HepG2 (cell line): ENCODE data around the gene ATP11A. TPM values are rescaled to one million over a fixed set of nuclear protein-coding genes. Genes with fewer than 3 reads are reported as not detected.

Source experiments
- GABPB1 ChIP-seq: IDR thresholded peaks from 2 replicates; pipeline ENCODE4 v1.6.1; 2016; ENCODE audit warnings: mild to moderate bottlenecking, missing genetic modification reagents, moderate library complexity, missing compliant biosample characterization
- HNF4A ChIP-seq: sonication (generic); formaldehyde crosslinking; IDR thresholded peaks from 2 replicates; pipeline ENCODE4 v1.4.0; 2020; ENCODE audit warnings: missing genetic modification reagents
- HOXA3 ChIP-seq: sonication (generic); formaldehyde crosslinking; IDR thresholded peaks from 2 replicates; pipeline ENCODE4 v1.5.0; 2020; ENCODE audit warnings: missing genetic modification reagents
- NCOA1 ChIP-seq: sonication (generic); formaldehyde crosslinking; IDR thresholded peaks from 2 replicates; pipeline ENCODE4 v1.9.0; 2021; ENCODE audit warnings: missing genetic modification reagents
- RBM22 ChIP-seq: fragments of 200-400 bp; formaldehyde crosslinking; optimal IDR thresholded peaks from 2 replicates; pipeline ENCODE3; 2017; ENCODE audit warnings: mild to moderate bottlenecking, low read length, moderate library complexity
- SAP130 ChIP-seq: IDR thresholded peaks from 2 replicates; pipeline ENCODE4 v1.6.1; 2016; ENCODE audit warnings: low read depth
- STAT6 ChIP-seq: sonication (generic); formaldehyde crosslinking; IDR thresholded peaks from 2 replicates; pipeline ENCODE4 v1.4.0; 2020; ENCODE audit warnings: missing genetic modification reagents, mild to moderate bottlenecking, borderline replicate concordance
- ZNF251 ChIP-seq: sonication (generic); formaldehyde crosslinking; IDR thresholded peaks from 2 replicates; pipeline ENCODE4 v1.9.0; 2021; ENCODE audit warnings: mild to moderate bottlenecking, missing genetic modification reagents
- ZNF296 ChIP-seq: sonication (generic); formaldehyde crosslinking; conservative IDR thresholded peaks from 2 replicates; pipeline ENCODE4 v1.5.0; 2020; ENCODE audit warnings: mild to moderate bottlenecking, missing genetic modification reagents
- ZNF501 ChIP-seq: sonication (generic); formaldehyde crosslinking; IDR thresholded peaks from 2 replicates; pipeline ENCODE4 v1.5.1; 2020; ENCODE audit warnings: mild to moderate bottlenecking, moderate library complexity, missing genetic modification reagents
- ZNF510 ChIP-seq: sonication (generic); formaldehyde crosslinking; IDR thresholded peaks from 2 replicates; pipeline ENCODE4 v1.4.0; 2020; ENCODE audit warnings: low read depth, mild to moderate bottlenecking, missing genetic modification reagents
- ZNF777 ChIP-seq: sonication (generic); formaldehyde crosslinking; IDR thresholded peaks from 2 replicates; pipeline ENCODE4 v1.4.0; 2020; ENCODE audit warnings: missing genetic modification reagents
- polyA plus RNA-seq, 8 experiments: library from polyadenylated mRNA; depleted of rRNA in 3 of 8; stranded (reverse) in 7 of 8; unstranded in 1 of 8; fragments of >200 nt; fragmentation: Illumina TruSeq in 4 of 8; extraction: Trizol in 4 of 8; gene quantifications; 2 replicates each; pipeline versions ENCODE4 v1.2.1 to v1.2.3, GENCODE V29; 2011 to 2016; ENCODE audit warnings: low read depth in 4 of 8, missing spikeins in 1 of 8, mixed read lengths in 1 of 8; ENCODE audit not compliant: insufficient read depth in 1 of 8
- total RNA-seq, 5 experiments: library from RNA; depleted of rRNA; stranded (reverse); fragments of >200 nt; fragmentation: Illumina TruSeq; extraction: Trizol; gene quantifications; 2 replicates each; pipeline ENCODE4 v1.2.3, GENCODE V29; 2016; ENCODE audit warnings: low read depth in 1 of 5

Gene ATP11A
- total and polyA plus RNA-seq, 2 of the 13 experiments (the other 11 are each of a cell fraction or from before 2014, with no cell fraction given), result 18.4 to 20.1 TPM

GRCh38 chr13:112873851-112874750 is 184.3 kb downstream of the ATP11A start (continued):
- TF ChIP-seq ZNF251 (no peak), ZNF777 (CRISPR knock-in tag) (no peak), ZNF296 (no peak), HNF4A (no peak), STAT6 (CRISPR knock-in tag) (no peak), NCOA1 (CRISPR knock-in tag) (no peak), GABPB1 (0 out of 2 replicates have a peak, but pooled peaks have one; percentile 18), ZNF501 (CRISPR knock-in tag) (0 out of 2 replicates have a peak, but pooled peaks have one; percentile 44), ZNF510 (CRISPR knock-in tag) (no peak), RBM22 (peak; percentile 58), SAP130 (no peak), HOXA3 (no peak; the same call in 1 of the 2 replicates)
